Myocyte (in vitro differentiated cells): ENCODE results near the gene PPP1R14B. TPM values are rescaled to one million over a fixed set of nuclear protein-coding genes. Genes with fewer than 3 reads are reported as not detected.

Experiments
- DNase-seq: peaks from one replicate; pipeline ENCODE4 v3.0.0-alpha.2; 2012; ENCODE audit warnings: low read depth
- total RNA-seq: library from RNA; depleted of rRNA; stranded (reverse); fragments of >200 nt; gene quantifications from 2 replicates; pipeline ENCODE4 v1.2.3, GENCODE V29; 2014

The PPP1R14B gene
- total RNA-seq, 1 donor from 2014 or later = 656 TPM

DNA sequence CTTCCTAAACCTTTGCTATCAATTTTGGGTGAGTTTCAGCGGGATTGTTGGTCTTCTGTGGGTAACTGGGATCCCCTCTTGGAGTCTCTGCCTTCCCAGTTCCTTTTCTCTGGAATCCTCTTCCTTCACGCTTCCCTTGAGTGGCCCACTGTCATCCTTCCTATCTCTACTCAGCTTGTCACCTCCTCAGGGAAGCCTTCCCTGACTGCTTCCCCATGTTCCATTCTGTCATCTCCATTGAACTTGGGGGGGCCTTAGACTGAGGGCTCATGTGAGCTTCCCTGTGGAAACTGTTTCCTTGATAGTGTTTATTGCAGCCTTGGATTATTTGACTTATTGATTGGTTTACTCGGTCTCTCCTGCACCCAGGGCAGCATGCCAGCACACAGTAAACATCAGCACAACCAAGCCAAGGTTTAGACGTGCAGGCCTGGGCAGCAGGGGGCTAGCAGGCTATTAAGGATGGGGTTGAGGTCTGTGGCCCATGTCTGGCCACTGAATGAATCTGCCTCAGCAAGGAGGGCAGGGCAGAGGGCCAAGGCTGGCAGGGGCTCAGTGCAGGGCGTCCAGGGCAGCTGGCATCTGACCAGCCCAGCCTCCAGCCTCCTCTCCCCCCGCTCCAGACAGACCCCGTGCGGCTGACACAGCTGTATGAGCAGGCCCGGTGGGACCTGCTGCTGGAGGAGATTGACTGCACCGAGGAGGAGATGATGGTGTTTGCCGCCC is 28.0 kb downstream of the PPP1R14B start:
- no peak for DNase-seq

DNA sequence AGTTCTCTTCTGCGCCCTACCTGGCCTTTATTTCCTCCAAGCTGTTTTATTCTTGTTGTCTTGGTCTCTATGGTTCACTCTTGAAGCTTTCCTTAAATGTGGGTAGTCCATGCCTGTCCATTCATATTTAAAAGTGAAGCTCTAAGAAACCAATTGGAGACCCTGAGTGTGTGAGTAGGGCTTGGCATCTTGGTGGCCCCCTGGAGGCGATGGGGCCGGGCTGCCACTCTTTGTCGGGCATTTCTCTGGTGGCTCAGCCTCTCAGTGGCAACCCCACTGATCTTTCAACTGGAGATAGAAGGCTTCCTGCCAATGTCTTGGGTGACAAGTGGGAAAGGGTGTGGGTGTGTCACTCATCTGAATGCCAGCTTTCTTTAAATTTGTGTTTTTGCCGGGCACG is 29.9 kb downstream of the PPP1R14B start:
- DNase-seq = no peak

DNA sequence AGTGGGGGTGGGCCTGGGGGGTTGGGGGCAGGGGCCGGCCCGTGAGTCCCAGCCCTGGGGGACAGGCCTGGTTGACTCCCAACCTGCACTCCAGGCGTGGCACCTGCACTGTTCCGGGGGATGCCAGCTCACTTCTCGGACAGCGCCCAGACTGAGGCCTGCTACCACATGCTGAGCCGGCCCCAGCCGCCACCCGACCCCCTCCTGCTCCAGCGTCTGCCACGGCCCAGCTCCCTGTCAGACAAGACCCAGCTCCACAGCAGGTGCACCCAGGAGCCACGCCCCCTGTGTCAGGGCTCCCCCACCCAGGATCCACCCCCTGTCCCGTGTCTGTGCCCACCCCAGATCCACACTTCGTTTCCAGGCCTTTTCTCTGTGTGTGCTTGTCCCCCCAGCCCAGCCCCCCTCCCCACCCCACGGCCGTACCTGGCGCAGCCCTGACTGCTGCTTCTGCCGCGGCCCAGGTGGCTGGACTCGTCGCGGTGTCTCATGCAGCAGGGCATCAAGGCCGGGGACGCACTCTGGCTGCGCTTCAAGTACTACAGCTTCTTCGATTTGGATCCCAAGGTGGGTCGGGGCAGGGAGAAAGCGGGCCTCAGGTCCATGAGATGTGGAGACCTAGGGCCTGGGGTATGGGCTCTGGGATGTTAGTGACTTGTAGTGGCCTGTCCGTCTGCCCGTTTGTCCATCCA is 35.4 kb downstream of the PPP1R14B start:
- no peak for DNase-seq

DNA sequence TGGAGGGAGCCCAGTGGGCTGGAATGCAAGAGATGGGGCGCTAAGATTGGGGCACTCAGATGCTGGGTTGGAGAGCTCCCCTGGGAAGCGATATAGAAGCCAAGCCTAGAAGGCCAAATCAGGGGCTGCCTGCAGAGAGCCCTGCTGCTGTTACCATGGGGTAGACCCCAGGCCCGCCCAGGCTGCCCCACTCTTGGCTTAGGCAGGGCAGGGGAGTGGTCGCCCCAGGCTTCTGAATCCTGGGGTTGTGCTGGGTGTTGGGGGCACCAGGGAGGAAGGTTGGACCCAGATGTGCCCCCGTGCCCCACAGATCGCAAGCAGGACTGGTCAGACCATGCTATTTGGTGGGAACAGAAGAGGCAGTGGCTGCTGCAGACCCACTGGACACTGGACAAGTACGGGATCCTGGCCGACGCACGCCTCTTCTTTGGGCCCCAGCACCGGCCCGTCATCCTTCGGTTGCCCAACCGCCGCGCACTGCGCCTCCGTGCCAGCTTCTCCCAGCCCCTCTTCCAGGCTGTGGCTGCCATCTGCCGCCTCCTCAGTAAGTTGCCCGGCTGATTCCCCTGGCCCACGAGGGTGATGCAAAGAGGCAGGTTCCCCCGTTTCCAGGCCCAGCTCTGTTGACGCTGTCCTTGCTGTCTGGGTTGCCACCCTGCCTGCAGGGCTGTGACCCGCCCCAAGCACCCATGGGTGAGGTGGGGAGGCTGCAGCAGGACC is 36.3 kb downstream of the PPP1R14B start:
- DNase-seq = no peak

DNA sequence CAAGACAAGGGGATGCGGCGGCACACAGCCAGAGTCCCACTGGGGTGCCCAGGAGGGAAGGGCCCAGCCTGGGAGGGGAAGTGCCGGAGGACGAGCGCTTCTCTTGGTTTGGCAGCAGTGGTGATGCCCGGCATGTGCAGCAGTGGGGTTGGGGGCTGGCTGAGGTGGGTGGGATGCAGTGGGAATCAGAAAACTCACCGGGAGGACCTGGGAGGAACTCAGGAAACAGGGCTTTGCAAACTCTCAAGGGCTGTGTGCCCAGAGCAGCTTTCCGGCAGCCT is 37.2 kb downstream of the PPP1R14B start:
- DNase-seq = no peak

DNA sequence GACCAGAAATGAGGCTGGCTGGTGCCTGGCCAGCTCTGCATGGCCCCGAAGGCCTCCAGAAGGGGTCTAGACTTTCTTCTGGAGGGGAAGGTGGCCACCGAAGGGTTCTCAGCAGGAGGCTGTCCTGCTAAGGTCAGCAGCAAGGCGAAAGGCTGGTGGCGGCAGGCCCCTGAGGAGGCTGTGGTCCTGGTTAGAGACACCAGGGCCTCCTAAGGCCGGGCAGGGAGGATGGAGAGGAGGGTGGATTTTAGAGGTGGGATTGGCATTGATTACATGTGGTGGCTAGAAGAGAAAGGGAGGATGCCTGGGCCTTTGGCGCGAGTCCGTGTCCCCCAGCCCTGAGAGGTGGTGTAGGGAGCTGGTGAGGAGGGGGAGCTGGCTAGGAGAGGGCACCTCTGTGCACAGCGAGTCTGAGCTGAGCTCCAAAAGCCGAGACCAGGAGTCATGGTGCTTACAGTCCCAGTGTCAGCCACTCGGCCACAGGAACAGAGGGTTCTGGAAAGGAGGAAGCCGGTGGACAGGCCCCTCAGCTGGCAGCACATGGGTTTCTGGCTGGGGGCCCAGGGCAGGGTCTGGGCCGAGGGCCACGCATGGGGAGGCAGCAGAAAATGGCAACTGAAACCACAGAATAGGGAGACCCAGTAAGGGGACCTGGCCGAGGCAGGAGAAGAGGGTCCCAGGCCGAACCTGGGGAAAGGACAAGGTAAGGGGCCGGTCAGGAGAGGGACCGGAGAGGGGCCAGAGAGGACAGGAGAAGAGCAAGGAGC is 37.8 kb downstream of the PPP1R14B start:
- DNase-seq = no peak

DNA sequence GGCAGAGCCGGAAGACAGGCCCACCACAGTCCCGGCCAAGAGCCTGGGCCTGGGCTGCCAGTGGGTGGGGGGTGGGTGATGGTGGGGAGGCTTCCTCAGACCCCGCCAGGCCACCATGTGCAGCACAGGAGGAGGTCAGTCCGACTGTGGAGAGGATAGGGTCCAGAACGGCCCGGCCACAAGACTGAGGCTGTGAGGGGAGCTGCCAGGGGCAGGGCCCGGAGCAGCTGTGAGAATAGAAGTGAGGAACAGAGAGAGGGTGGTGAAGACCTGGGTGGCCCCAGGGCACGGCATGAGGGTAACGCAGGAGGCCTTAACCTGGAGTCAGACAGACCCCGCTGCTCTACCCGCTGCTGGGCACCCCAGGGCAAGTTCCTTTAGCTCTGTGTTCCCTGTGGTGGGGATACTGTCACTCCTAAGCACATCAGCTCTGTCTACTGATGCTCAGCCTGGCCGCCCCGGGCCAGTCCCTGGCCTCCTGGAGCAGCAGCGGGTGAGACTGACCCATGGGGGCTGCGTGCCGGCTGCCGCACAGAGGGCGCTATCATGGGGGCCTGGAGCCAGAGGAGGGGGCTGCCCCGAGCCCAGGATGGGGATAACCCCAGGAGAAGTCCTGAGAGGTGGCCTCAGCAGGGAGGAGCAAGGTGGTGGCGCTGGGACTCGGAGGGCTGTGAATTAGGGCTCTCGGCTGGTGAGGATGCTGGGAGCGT is 38.5 kb downstream of the PPP1R14B start:
- DNase-seq = peak; percentile 40

DNA sequence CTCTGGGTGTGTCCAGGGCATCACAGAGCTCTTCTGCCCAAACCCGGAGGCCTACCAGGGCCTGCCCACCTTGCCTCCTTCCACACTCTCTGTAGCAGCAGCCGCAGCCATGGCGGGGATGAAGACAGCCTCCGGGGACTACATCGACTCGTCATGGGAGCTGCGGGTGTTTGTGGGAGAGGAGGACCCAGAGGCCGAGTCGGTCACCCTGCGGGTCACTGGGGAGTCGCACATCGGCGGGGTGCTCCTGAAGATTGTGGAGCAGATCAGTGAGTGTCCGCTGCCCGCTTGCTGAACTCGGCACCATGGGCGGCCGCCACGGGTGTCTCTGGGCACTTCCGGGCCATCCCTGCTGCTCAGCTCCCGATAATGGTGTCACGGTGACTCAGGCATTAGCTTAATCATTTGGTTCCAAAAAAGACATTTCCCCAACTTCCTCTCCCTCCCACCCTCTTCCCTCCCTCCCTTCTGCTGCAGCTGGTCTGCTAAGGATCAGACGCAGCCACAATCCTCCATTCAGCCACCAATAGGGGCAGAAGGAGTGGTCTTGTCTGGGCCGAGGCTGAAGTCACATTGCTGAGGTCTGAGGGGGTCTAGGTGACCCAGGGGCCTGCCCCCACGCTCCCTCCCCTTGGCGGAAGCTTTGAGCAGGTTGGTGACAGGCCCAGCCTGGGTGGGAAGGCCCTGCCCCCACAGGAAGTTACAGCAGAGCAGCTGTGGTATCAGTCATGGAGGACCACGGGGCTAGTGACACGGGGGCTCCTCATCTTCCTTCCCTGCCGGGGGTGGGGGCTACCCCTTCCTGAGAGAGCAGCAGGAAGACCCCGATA is 39.3 kb downstream of the PPP1R14B start:
- DNase-seq = peak; percentile 86

DNA sequence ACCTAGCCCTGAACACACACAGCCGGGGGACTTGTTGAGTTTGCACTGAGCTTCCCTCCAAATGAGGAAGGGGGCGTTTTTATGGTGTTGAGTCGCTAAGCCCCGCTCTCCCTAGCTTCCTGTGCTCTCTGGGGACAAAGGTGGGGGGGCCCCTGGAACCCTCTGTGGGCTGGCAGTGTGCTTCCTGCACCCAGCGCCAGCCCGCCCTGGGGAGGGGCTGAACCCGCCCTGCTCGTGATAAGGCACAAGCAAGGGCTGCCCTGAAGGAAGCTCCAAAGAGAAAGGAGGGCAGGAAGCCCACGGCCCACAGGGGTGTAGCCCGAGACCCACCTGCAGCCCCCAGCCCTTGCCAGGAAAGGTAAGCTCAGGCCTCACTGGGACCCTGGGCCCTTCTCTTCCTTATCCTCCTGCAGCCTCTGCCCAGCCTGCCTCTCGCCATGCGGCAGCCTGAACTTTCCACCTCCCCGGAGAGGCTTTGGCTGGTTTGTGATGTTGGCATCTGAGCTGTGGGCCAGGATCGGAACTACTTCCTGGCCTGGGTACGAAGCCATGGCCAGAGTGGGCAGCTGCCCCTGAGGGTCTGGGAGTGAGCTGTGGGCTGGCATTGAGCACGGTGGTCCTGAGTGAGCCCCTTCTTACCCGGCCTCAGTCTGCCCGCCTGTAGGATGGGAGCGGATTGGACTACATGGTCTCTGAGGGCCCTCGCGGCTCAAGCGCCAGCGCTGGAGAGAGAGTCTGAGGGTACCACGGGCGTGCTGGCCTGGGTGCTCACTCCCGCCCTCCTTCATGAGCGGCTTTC is 40.1 kb downstream of the PPP1R14B start, which contains the start of gene FERMT3:
Gene FERMT3, plus strand, starts transcription at position 265 of the 799 bp plus-strand sequence. CDS start 644 bp downstream, outside the sequence.
- no peak for DNase-seq

DNA sequence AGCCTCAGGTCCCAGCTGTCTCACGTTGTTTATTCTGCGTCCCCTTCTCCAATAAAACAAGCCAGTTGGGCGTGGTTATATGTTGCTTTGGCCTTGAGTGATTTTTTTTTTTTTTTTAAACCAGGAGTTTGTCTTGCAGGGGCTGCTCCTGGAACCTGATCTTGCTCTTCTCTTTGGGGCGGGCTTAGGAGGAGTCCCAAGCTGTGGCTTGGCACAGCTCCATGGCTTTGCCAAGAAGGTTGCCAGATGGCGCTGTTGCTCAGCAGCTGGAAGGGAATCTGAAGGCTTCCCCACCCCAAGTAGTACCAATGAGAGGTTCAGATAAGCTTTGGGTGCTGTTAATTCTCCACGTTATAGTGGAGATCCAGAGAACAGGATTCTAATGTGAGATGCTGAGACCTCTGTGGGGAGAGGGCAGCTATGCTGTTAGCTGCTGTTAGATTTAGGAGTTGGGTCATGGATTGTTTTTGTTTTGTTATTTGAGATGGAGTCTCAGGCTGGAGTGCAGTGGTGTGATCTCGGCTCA is 42.2 kb downstream of the PPP1R14B start:
- DNase-seq = peak; percentile 98

DNA sequence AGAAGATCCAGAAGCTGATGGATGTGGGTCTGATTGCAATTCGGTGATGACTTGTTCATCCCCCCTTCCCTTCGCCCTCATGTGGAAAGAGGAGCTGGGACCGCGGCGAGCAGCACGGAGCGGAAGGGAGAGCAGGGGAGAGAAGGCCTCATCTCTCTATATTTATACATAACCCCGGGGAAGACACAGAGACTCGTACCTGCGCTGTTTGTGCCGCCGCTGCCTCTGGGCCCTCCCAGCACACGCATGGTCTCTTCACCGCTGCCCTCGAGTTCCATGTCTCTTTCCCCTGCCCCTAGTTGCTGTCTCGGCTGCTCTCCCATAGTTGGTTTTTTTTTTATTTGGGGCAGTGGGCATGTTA is 42.7 kb downstream of the PPP1R14B start:
- no peak for DNase-seq

DNA sequence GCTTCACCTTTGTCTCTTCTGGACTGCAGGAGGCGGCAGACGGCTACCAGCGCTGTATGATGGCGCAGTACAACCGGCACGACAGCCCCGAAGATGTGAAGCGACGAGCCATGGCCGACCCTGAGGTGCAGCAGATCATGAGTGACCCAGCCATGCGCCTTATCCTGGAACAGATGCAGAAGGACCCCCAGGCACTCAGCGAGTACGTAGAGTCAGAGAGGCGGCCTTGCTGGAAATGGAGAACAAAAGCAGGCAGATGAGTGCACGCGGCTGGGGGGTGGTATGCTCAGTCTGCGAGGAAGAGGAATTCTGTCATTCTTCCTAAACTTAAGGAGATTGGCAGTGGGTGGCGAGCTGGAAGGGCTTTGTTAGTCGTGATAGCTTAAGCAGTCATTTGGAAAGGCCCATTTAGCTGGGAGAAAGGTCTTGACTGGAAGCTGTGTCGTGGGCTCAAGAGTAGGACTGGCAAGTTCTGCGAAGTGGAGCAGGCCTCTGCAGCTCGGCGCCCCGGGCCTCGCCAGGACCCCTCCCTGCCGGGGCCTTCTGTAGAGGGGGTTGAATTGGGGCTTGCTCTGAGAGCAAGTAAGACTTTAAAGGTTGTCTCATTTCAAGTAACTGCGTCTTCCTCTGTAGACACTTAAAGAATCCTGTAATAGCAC is 43.2 kb downstream of the PPP1R14B start:
- no peak for DNase-seq

DNA sequence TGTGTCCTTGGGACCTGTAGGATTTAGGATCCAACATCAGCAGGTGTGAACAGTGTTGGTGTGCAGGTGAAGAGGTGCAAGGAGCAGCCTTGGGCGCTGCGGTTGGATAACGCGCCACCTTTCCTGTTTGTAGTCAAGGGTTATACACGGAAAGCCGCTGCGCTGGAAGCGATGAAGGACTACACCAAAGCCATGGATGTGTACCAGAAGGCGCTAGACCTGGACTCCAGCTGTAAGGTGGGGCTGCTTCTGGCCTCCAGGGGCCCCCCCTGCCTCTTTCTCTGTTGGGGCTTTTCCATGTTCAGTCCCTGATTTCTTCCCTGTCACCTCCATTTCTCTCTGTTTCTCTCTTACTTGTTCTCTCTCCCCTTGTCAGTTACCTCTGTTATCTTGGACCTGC is 43.8 kb downstream of the PPP1R14B start:
- DNase-seq = no peak

DNA sequence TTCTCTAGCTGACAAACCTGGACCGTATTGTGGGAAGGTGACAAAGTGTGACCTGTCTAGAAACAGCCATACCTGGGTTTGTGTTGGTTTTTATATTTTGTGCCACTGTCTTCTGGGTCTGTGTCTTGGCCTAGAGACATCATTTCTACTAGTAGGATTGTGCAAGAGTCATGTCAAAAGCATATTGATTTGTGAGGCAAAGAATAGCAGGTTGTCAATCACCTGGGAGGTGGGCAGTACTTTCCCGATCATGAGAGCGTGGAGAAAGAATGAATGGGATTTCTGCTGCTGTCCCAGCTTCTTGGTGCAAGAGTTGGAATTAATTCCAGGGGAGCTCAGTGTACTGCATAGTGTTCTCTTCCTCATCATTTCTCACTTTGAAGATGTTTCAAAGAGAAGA is 45.2 kb downstream of the PPP1R14B start:
- DNase-seq = no peak

DNA sequence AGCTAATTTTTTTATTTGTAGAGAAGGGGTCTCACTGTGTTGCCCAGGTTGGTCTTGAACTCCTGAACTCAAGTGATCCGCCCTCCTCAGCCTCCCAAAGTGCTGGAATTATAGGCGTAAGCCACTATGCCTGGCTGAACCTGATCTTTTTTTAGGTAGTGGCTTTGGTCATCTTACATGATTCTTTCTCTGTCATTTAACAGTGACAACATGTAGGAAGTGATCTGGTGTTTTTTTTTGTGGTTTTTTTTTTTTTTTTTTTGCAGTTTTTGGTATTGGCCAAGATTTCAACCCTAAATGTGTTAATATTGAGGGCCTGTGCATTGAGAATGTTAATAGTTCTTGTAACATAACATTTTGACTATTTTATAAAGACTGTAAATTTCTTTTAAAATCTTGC is 48.2 kb downstream of the PPP1R14B start:
- no peak for DNase-seq

DNA sequence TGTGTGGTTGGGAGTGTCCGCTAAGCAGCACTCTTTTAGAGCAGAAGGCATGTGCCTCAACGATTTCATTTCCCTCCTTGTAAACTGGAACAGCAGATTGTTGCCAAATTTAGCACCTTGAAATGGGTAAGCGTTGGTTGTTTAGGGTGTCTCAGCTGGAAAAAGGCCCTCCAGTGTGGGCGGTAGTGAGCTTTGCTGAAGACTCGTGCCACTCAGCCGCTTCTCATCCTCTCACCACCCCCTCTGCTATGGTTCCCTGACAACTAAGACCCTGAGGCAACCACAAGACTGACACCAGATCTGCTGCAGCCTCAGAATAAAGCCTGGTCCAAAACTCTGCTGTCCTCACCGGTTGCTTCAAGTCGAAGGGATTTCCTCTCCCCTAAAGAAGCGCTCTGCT is 50.1 kb downstream of the PPP1R14B start:
- DNase-seq = no peak
